Hippocampal formation (tissue), 2 donors: ENCODE results near the gene EFCAB12.

Experiments
- DNase-seq, 2 donors: peaks; one replicate each; lab custom pipeline; 2025; lab: John Stamatoyannopoulos, UW

EFCAB12 gene

DNA sequence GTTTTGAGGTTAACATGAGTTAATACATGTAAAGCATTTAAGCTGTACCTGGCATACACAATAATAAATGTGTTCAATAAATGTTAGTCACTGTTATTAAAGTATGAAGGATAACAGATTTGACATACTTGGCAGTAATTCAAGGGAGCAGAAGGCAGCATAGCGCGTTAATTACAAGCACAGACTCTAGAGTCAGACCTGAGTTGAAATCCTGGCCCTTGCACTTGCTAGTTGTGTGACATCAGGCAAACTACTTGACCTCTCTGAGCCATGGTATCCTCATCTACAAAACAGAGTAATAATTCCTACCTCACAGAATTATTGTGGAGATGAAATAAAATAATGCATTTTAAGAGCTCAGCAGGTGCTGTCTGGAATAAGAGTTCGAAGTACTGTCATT is 17.0 kb upstream of the EFCAB12 start:
- no peak for DNase-seq

DNA sequence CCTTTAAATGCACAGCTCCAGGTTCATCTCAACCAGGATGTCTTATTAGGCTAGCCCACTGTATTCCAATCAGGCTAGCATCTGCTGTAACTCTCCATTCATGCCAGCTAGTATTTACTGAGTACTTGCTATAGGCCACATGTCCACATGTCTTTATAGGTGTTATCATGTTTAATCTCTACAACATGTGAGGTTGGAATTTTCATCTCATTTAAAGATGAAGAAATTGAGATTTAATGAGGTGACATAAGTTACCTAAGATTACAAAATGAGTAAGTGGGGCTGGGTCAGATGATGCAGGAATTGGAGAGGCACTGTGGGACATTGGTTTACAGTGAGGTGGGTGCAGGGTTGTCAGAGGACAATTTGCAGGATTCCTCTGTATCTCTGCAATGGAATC is 14.5 kb upstream of the EFCAB12 start:
- DNase-seq, result no peak

DNA sequence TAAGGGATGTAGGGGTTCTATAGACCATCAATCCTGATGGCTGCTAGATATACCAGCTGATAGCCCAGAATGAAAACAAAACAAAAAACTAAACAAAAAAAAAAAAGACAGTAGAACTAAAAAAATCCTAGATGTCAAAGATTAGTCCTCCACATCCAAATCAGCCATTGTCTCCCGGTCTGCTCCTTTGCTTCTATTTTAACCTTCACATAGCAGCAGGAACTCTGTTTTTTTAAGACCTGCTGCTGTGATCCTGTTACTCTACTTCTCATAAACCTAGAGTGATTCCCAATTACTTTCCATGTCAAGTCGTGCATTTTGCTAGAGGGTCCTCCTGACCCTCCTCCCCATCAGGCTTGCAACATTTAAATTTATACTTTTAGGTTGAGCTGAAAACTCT is 14.1 kb upstream of the EFCAB12 start:
- no peak for DNase-seq

DNA sequence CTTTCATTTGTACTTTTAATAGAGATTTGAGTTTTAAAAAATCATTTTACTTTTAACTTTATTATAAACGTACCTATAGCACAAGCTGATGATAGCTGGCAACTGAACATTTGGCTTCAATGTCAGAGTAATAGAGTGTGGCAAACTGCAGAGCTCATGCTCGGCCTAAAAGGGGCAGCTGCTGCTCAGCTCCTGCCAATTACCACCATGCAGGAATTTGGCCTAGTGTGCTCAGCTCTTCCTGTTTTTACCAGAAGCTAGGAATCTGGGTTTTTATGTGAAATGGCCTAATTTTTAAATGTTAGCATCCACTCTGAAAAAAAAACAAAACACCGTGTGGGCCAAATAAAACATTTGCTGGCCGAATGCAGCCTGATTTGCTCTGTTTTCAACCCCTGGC is 13.3 kb upstream of the EFCAB12 start:
- peak in 1 of 2 donors; percentile 64 for DNase-seq

GRCh38 chr3:129441215-129441614 is 12.8 kb upstream of the EFCAB12 start:
- no peak for DNase-seq

GRCh38 chr3:129440618-129441190 is 12.3 kb upstream of the EFCAB12 start:
- no peak for DNase-seq

DNA sequence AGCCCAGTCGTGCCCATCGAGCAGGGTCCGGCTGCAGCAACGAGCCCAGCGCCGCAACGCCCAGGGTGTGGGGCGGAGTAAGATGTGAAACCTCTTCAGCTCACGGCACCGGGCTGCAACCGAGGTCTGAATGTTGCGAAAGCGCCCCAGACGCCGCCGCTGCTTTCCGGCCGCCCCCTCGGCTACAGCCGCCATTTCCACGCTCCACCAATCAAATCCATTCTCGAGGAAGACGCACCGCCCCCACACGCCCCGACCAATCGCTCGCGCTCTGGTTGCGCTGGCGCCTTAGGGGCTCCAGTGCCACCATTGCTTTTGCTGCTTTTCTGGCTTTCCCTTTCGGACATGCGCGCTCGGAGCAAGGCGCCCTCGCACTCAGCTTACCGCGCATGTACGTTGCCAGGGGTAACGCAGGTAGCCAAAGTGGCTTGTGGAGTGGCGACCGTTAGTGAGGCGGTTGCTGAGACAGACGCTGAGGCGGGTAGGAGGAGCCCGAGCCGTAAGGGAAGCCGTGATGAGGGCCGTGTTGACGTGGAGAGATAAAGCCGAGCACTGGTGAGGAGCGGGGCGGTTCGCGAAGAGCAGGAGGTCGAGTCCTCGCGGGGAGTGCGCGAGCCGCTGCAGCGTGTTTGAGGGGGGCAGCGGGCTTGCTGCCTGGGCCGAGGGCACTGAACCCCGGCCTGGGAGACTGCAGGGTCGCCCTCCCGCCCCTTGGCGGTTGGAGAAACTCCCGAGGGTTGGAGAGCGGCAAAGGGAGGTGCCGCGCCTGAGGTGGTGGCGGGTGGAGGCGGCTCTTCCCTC is 11.6 kb upstream of the EFCAB12 start, which contains the start of the genes IFT122 and MBD4:
IFT122 (plus strand) TSS at position 408 of the 801 bp plus-strand sequence; CDS start at position 515, 107 bp downstream.
MBD4 (minus strand) TSS at position 132 of the 801 bp plus-strand sequence; CDS start at position 17, 115 bp downstream.
- DNase-seq, result peak; percentile 96 to 97

DNA sequence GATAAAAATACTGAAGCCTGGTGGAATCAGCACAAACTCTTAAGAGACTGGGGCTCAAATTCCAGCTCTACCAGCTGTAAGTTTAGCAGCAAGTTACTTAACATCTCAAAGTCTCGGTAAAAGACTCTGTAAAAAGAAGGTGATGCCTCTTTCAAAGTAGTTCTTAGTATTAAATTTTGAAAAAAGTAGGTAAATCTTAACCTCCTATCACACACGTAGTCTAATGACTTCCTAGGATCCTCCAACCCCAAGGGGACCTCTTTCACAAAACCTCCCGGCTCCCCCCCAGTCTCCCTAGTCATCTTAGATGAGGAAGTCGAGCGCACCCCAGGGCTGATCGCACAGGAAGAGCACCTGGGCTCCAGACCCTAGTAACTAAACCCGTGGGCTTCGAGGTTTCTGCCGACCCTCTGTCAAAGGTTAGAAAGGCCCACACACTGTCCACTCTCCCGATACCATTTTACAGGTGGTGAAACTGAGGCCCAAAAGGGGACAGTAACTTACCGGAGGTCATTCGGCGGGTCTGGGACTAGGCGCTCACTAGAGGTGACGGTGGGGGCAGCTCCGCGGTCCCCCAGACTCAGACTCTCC is 10.9 kb upstream of the EFCAB12 start:
- DNase-seq, result no peak

- no peak for DNase-seq
These were observed 6.9 kb upstream of the EFCAB12 start for GRCh38 chr3:129435367-129435766.

DNA sequence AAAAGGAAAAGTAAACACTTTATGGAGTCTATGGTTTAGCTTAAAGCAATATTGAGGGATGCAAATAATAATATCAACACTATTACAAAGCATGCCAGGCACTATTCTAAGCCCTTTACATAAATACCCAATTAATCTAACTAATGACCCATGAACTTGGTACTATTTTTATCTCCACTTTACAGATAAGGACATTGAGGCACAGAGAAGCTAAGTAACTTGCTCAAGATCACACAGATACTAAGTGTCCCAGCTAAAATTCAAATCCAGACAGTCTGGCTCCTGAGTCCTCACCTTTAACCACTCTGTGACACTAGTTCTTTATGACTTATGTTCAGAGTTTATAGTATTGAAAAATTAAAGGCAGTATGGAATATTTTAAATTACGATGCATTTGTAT is 5.7 kb upstream of the EFCAB12 start:
- DNase-seq, result no peak

GRCh38 chr3:129433565-129433964 is 5.1 kb upstream of the EFCAB12 start:
- no peak for DNase-seq

DNA sequence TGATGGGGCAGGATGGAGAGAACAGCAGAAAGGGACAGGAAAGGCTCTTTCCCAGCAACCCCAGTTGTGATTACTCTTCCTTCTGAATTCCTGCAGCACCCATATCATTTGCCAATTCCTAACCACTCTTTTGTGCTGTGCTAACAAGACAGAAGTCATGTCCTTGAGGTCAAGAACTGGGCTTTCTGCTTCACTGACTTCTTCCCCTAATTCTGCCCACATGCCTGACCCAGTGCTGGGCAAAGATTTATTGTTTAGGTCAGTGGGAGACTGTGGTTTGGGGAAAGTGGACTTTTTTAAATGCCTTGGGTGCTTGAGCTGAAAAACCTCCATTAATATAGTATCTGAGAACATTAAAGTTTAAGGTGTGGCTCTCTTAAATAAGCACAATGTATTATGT is 4.2 kb upstream of the EFCAB12 start:
- no peak for DNase-seq

- no peak for DNase-seq
These were observed 3.6 kb upstream of the EFCAB12 start for GRCh38 chr3:129432036-129432435.

DNA sequence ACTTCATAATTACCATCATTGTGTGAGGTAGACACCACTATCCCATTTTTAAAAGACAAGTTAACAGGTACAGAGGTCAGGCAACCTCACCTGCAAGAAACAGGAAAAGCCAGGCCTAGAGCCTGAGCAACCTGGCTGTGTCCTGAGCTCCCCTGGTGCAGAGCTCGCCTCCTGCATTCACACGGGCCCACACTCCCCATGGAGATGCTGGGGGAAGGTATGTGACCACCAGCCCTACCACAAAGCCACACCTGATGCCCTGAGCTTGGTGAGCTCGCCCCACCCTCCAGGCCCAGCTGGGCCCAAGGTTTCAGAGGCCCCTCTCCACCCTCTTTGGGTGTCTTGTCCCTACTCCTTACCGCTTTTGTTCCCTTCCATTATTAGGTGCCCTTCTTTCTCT is 1.2 kb upstream of the EFCAB12 start:
- DNase-seq, result no peak

GRCh38 chr3:129429080-129429451 is 630 bp upstream of the EFCAB12 start:
- DNase-seq, result no peak

GRCh38 chr3:129428007-129428375 is 445 bp downstream of the EFCAB12 start:
- DNase-seq, result no peak

GRCh38 chr3:129425619-129426018 is 2.8 kb downstream of the EFCAB12 start:
- no peak for DNase-seq

DNA sequence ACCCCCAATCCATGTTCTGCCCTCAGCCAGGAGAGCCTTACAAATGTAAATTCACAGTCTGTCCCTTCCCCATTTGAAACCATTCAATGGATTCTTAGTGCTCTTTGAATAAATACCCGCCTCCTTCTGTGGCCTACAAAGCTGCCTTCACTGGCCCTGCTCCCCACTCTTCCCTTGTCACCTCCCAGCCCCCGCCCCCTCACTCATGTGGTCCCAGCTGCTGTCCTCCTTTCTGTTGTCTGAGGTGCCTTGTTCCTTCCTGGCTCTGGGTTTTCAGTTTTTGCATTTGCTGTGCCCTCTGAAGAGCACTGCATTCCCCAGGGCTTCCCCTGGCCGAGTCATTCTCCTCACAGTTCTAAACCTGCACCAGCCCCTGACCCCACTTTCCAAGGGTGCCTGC is 3.2 kb downstream of the EFCAB12 start:
- DNase-seq, result no peak

- DNase-seq, result no peak
These were observed 4.1 kb downstream of the EFCAB12 start for GRCh38 chr3:129424185-129424841.

GRCh38 chr3:129422897-129423296 is 5.5 kb downstream of the EFCAB12 start:
- DNase-seq, result no peak

DNA sequence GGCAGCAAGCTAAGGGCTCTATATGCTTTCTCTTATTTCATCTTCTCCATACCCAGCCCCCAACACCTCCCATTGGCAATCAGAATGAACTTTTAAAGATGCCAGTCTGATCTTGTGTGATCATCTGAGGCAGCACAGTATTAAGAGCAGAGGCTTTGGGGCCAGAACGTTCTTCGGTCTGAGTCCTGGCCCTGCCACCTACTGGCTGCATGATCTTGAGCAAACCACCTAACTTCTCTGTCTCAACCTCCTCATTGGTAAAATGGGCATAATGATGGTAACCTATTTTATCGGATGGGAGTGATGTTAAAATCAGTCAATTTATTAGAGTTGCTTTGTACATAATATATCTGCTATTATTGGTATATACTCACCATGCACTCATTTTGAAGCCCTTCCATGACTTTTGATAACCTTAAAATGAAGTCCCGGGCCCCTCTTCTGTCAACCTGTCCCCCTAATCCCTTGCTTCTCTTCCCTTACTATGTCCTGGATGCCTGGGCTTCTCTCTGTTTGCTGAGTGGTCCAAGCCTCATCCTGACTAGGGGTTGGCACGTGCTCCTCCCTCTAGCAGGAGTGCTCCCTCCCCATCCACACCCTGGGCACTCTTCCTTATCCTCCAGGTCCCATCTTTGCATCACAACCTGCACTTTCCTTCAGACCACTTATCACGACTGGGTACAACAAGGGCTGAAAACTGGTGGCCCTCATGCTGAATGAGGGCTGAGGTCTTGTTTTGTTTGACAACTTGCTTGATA is 6.3 kb downstream of the EFCAB12 start:
- no peak for DNase-seq
